HG03575 (cell line): ENCODE measurements around the gene ABL2.
"Not testable (repeated sequence)": the region's sequence is repeated elsewhere in the genome, so short reads cannot be mapped to it uniquely, and the experiment has no call there.

Source experiments
- ATAC-seq: cut with Tn5 transposase; IDR thresholded peaks from one replicate; pipeline ENCODE4 v1.9.1; 2021; ENCODE audit not compliant: unreplicated experiment, insufficient number of reproducible peaks, low FRiP score; ENCODE audit errors: extremely low read depth

ABL2 gene

GRCh38 chr1:179229214-179230140 is at the start of gene ABL2:
Gene ABL2, minus strand, starts transcription at chr1:179229677. Its CDS starts 280 bp downstream, at chr1:179229397.
- no peak for ATAC-seq

- ATAC-seq = no peak
Observed at GRCh38 chr1:179278920-179279319, 49.4 kb upstream of the ABL2 start.

GRCh38 chr1:179274424-179274823 is 44.9 kb upstream of the ABL2 start:
- ATAC-seq = not testable (repeated sequence)

GRCh38 chr1:179269071-179269470 is 39.6 kb upstream of the ABL2 start:
- no peak for ATAC-seq

- ATAC-seq = no peak
Observed at GRCh38 chr1:179264507-179264906, 35.0 kb upstream of the ABL2 start.

GRCh38 chr1:179263121-179263520 is 33.6 kb upstream of the ABL2 start:
- ATAC-seq = no peak

- no peak for ATAC-seq
Observed at GRCh38 chr1:179262183-179262582, 32.7 kb upstream of the ABL2 start.

- ATAC-seq = no peak
Observed at GRCh38 chr1:179253286-179253972, 24.0 kb upstream of the ABL2 start.

- ATAC-seq = no peak
Observed at GRCh38 chr1:179252606-179253005, 23.1 kb upstream of the ABL2 start.

GRCh38 chr1:179251675-179252074 is 22.2 kb upstream of the ABL2 start:
- ATAC-seq = no peak

- ATAC-seq = no peak
Observed at GRCh38 chr1:179247923-179248322, 18.4 kb upstream of the ABL2 start.

- not testable (repeated sequence) for ATAC-seq
Observed at GRCh38 chr1:179245426-179245825, 15.9 kb upstream of the ABL2 start.

- no peak for ATAC-seq
Observed at GRCh38 chr1:179241530-179242097, 12.1 kb upstream of the ABL2 start.

- ATAC-seq = no peak
Observed at GRCh38 chr1:179237222-179237621, 7.7 kb upstream of the ABL2 start.

- no peak for ATAC-seq
Observed at GRCh38 chr1:179234863-179235262, 5.4 kb upstream of the ABL2 start.

- no peak for ATAC-seq
Observed at GRCh38 chr1:179231923-179232322, 2.4 kb upstream of the ABL2 start.

- ATAC-seq = no peak
Observed at GRCh38 chr1:179230721-179231120, 1.2 kb upstream of the ABL2 start.

- no peak for ATAC-seq
Observed at GRCh38 chr1:179230251-179230650, 774 bp upstream of the ABL2 start.

GRCh38 chr1:179228783-179229213 is 679 bp downstream of the ABL2 start:
- no peak for ATAC-seq

GRCh38 chr1:179226738-179227137 is 2.7 kb downstream of the ABL2 start:
- no peak for ATAC-seq
